ENCODE measurements around the gene SAMD13. TPM values are rescaled to one million over a fixed set of nuclear protein-coding genes. Genes with fewer than 3 reads are reported as not detected.

Gene SAMD13
- total RNA-seq, 1 experiment from 2014 or later = 0.61 TPM

DNA sequence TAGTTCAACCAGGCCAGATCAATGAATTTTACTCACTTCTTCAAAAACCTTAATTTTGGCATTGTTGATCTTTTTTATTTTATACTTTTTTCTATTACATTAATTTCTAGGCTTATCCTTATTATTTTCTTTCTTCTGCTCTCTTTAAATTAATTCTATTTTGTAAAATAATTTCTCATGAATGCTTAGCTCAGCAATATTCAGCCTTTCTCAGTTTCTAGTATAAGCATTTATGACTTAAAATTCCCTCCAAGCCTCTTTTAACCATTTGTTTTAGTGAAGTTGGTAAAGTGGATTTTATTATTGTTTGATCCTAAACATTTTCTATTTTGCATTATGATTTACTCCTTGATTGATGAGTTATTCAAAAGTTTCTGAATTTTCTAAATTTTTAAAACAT, 20.6 kb upstream of the SAMD13 start:
- Histone ChIP-seq H3K27ac (ENCODE audit: insufficient read length, low read depth, low read length) (no peak overlapping the region), H3K23ac (ENCODE audit: insufficient read length, low read depth, low read length) (no peak overlapping the region), H3K27me3 (ENCODE audit: insufficient read depth, low read length) (no peaks in the 10 kb centered on the region), H3K4me1 (ENCODE audit: insufficient read depth, low read length) (no peaks in the 10 kb centered on the region), H3K4me2 (ENCODE audit: insufficient read depth, insufficient read length, low read length) (no peak overlapping the region), H2BK5ac (ENCODE audit: insufficient read length, low read length) (no peak overlapping the region), H3K23me2 (ENCODE audit: insufficient read length, low read depth, low read length, poor library complexity, severe bottlenecking) (no peaks in the 10 kb centered on the region), H4K91ac (ENCODE audit: insufficient read length, low read depth, low read length) (no peak overlapping the region), H2BK120ac (ENCODE audit: low read depth, low read length, poor library complexity, severe bottlenecking) (no peak overlapping the region), H4K5ac (ENCODE audit: insufficient read length, low read depth, low read length) (no peak overlapping the region), H3T11ph (ENCODE audit: low read length) (no peak overlapping the region), H3K14ac (ENCODE audit: insufficient read depth, low read length) (no peak overlapping the region), H2AK5ac (ENCODE audit: insufficient read length, low read length) (no peak overlapping the region), H4K20me1 (ENCODE audit: control insufficient read depth, insufficient read depth, insufficient read length) (no peaks in the 10 kb centered on the region), H3K4ac (ENCODE audit: low read depth, low read length) (no peak overlapping the region), H2BK15ac (ENCODE audit: low read depth, low read length) (no peak overlapping the region), H3K79me2 (ENCODE audit: insufficient read depth, low read length) (no peaks in the 10 kb centered on the region), H2BK20ac (ENCODE audit: low read depth, low read length, poor library complexity, severe bottlenecking) (no peak overlapping the region), H3K9ac (ENCODE audit: extremely low read depth, insufficient read length, low read length) (no peak overlapping the region), H2AFZ (ENCODE audit: low read length) (no peak overlapping the region), H4K8ac (replicated peaks; ENCODE audit: insufficient read length, low read depth, low read length) (no peak overlapping the region), H2BK12ac (ENCODE audit: insufficient read length, low read depth, low read length) (no peak overlapping the region), H3K9me3 (ENCODE audit: control insufficient read depth, low read depth, low read length) (no peaks in the 10 kb centered on the region), H3K56ac (ENCODE audit: insufficient read length, low read depth, low read length) (no peak overlapping the region), H3K79me1 (ENCODE audit: insufficient read depth, low read depth, low read length, poor library complexity, severe bottlenecking) (no peaks in the 10 kb centered on the region), H3K18ac (ENCODE audit: insufficient read length, low read depth, low read length) (no peak overlapping the region)
- Mint-ChIP-seq H3K4me3 (no peak overlapping the region), H3K4me1 (no peaks in the 10 kb centered on the region), H3K36me3 (ENCODE audit: insufficient read depth in 1 of 3, low read depth in 3 of 3) (peaks cover 0 to 5% (median 2%) of the 10 kb centered on the region in 3 experiments; a peak in 3 of 7 replicates), H3K9me3 (peaks cover under 1 to 3% of the 10 kb centered on the region in 2 experiments; a peak in 3 of 5 replicates), H3K27me3 (ENCODE audit: low read depth) (peaks cover 10% of the 10 kb centered on the region), H3K27ac (no peak overlapping the region)
- TF ChIP-seq CTCF (conservative IDR thresholded peaks at IDR 0.05) = no peak
- no peak for DNase-seq
